Measurements from ENCODE around the gene TINAGL1.
"Not testable (repeated sequence)": the region's sequence is repeated elsewhere in the genome, so short reads cannot be mapped to it uniquely, and the experiment has no call there.

TINAGL1 gene

DNA sequence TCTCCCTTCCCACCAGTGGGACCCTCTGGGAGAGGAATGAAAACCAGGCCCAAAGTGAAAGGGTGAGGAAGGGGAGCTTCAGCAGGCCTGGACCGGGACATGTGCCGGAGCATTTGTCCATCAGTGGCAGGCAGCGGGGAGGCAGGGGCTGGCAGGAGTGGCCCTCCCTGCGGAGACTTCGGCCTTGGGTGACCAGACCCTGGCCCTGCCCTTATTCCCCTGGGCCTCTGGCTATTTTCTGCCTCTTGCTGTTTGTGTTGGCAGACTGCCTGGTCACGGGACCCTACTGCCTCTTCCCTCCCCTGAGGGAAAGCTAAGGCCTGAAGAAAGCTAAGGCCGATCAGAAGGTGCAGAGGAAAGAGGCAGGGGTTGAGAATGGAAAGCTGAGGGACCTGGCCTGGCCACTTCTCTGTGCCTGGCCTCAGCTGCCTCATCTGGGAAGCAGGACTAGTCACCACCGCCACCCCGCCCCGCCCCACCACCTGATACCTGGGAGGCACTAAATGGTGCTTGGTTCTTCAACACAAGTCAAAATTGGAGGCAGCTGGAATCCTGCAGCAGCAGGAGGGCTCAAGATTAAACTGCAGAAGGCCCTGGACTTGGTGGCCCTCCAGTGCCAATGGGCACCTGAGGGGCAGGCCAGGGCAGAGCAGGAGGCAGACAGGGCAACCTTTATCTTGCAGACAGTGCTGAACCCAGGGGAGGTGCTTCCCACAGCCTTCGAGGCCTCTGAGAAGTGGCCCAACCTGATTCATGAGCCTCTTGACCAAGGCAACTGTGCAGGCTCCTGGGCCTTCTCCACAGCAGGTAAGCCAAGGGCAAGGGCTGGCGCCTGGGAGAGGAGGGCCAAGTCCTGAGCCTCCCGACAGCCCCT, 7.9 kb downstream of the TINAGL1 start:
- no peak for FAIRE-seq
- no peak for DNase-seq (ENCODE audit: insufficient read length, low spot score)
- no peak for TF ChIP-seq POLR2A (IDR thresholded peaks at IDR 0.05; ENCODE audit: low read depth, low read length)

DNA sequence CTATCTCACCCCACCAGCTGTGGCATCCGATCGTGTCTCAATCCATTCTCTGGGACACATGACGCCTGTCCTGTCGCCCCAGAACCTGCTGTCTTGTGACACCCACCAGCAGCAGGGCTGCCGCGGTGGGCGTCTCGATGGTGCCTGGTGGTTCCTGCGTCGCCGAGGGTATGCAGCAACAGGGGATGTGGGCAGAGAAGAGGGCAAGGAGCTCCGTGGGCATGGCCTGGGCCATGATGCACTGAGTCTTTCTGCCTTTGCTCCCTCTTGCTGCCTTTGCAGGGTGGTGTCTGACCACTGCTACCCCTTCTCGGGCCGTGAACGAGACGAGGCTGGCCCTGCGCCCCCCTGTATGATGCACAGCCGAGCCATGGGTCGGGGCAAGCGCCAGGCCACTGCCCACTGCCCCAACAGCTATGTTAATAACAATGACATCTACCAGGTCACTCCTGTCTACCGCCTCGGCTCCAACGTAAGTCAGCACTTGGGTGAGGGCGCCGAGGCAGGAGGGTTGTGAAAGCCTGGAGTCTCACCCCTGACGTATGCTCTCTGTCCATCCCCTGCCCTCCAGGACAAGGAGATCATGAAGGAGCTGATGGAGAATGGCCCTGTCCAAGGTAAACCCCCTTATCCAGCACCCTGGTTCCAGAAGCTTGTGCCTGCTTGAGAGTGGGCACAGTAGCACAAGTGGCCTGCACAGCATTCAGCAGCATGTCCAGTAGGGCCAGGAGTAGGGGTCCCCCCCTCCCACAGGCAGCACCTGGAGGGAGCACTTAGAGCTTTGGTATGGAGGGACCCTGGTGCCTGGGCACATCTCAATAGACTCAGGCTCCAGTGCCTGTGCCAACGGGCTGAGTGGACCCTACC, 8.8 kb downstream of the TINAGL1 start:
- TF ChIP-seq POLR2A (IDR thresholded peaks at IDR 0.05; ENCODE audit: low read depth, low read length), result no peak
- DNase-seq (ENCODE audit: insufficient read length, low spot score) (no peak), FAIRE-seq (no peak)

DNA sequence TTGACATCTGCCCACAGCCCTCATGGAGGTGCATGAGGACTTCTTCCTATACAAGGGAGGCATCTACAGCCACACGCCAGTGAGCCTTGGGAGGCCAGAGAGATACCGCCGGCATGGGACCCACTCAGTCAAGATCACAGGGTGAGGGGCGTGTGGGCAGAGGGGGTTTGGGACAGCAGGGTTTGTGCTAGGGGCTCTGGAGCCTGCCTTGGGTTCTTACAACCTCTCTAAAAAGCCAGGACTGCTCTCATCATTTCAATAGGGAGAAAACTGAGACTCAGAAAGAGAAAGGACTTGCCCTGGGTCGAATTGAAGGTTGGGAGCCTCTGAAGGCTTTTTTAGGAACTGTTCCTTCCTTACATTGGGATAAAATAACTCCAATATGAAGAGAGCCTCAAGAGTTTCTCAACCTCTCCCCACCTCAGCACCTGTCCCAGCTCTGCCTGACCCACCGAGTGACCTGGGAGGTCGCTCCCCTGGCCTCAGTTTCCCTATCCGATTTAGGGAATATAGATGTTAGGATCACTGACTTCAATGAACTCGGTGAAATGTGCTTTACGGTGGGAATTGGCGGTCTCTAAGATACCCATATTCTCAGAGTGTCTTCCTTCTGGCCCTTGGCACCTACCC, 9.5 kb downstream of the TINAGL1 start:
- DNase-seq (ENCODE audit: insufficient read length, low spot score) (no peak), FAIRE-seq (no peak)
- no peak for TF ChIP-seq POLR2A (IDR thresholded peaks at IDR 0.05; ENCODE audit: low read depth, low read length)

DNA sequence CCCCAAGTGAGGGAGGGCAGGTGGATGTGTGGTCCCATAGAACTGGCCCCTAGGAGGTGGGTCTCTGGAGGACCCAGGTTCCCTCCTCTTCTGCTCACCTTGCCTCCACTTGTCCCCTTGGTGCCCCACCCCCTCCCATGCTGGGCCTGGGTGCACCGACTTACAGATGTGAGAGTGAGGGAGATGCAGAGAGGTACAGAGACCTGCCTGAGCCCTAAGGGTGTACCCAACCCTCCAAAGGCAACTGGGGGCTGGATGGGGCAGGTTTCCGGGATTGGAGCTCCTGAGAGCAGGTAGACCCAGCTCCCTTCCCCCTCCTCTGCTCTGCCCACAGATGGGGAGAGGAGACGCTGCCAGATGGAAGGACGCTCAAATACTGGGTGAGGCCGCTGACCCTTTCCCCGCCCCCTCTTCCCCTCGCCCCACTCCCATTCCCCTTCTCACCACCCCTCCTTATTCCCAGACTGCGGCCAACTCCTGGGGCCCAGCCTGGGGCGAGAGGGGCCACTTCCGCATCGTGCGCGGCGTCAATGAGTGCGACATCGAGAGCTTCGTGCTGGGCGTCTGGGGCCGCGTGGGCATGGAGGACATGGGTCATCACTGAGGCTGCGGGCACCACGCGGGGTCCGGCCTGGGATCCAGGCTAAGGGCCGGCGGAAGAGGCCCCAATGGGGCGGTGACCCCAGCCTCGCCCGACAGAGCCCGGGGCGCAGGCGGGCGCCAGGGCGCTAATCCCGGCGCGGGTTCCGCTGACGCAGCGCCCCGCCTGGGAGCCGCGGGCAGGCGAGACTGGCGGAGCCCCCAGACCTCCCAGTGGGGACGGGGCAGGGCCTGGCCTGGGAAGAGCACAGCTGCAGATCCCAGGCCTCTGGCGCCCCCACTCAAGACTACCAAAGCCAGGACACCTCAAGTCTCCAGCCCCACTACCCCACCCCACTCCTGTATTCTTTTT, 10.3 kb downstream of the TINAGL1 start:
- TF ChIP-seq POLR2A (IDR thresholded peaks at IDR 0.05; ENCODE audit: low read depth, low read length), result no peak
- DNase-seq (ENCODE audit: insufficient read length, low spot score) (no peak), FAIRE-seq (no peak)

DNA sequence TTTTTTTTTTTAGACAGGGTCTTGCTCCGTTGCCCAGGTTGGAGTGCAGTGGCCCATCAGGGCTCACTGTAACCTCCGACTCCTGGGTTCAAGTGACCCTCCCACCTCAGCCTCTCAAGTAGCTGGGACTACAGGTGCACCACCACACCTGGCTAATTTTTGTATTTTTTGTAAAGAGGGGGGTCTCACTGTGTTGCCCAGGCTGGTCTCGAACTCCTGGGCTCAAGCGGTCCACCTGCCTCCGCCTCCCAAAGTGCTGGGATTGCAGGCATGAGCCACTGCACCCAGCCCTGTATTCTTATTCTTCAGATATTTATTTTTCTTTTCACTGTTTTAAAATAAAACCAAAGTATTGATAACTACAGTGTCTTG, 11.0 kb downstream of the TINAGL1 start:
- not testable (repeated sequence) for FAIRE-seq; DNase-seq (ENCODE audit: insufficient read length, low spot score)

DNA sequence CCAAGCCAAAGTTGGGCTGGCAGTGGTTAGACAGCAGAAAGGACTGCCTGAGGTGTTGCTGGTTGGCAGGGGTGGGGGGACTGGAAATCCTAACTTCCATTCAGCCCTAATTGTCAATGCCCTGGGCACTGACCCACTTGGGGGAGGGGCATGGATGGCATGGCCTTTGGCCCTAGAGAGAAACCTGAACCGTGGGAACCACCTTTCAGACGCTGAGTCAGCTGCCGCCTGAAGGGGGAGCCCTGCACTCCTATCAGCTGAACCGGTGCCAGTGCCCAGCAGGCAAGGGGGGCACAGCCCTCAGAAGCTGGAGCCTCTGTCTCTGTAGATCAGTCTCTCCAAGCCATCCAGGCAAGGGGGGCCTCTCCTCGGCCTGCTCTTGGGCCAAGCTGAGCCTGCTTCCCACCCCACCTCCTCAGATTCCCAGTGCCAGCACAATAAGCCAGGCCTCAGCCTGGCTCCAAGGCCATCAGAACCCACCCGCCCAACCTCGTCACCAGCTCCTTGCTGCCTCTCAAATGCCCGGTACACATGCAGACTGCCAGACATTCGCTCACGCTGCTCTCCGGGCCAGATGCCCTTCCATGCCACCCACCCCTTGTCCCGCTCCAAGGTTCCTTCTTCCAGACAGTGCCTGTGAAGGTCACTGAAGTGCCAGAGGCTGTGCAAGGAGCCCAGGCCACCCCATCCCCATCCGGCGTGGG, 11.6 kb downstream of the TINAGL1 start:
- no peak for FAIRE-seq
- TF ChIP-seq POLR2A (IDR thresholded peaks at IDR 0.05; ENCODE audit: low read depth, low read length), result no peak
- DNase-seq (ENCODE audit: insufficient read length, low spot score), result peak; percentile 86

DNA sequence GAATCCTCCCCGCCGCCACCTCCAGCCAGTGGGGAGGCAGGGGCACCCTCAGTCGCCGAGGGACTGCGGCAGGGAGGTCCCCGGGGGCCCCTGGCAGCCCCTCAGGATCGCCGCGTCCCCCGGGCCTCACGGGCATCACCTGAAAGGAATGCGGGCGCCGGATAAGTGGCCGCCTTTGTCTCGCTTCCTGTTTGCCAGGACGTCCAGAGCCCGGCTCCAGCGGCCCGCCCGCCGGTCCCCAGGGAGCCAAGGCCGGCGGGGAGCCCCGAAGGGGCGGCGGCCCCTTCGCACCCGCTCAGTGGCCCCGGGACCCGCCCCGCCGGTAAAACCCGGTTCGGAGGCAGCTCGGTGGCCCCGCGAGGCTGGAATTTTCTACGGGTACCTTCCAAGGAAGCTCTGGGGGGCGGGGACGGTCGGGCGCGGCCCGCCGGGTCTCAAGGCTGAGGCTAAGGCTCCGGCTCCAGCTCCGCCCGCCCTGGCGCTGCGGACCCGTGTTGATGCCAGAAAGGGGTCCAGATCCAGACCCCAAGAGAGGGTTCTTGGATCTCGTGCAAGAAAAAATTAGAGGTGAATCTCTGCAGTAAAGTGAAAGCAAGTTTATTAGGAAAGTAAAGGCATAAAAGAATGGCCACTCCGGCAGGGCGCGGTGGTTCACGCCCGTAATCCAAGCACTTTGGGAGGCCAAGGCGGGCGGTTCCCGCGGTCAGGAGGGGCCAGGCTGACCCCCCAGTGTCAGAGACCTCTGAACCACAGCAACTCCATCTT, 12.6 kb downstream of the TINAGL1 start:
- no peak for DNase-seq (ENCODE audit: insufficient read length, low spot score)
- TF ChIP-seq POLR2A (IDR thresholded peaks at IDR 0.05; ENCODE audit: low read depth, low read length), result no peak
- no peak for FAIRE-seq

DNA sequence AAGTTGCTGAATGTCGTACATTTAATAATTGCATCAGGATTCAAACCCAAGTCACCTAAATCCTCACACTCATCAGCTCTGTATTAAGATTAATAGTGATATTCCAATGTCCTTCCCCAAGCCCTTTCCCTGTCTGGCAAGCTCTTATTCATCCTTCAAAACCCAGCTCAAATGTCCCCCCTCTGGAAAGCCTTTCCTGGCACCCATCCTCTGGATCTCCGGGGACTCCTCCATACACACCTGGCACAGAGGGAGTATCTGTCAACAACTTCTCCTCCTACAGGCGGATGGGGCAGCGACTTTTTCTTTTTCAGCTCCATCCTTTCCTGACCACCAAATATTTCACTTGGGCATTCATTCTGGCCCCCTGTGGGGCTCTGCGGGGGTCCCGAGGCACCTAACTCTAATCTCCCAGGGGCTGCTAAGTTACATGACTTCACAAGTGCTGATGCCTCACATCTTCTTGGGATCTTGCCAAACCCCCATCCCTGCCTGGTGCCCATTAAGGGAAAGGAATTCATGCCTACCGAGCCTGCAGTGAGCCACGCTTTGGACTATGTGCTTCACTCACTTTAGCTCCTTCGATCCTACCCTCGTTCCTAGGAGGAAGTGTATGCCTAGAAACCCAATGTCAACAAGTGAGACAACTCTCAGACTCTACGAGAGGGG, 15.2 kb downstream of the TINAGL1 start:
- FAIRE-seq (peak; percentile 60), DNase-seq (ENCODE audit: insufficient read length, low spot score) (peak; percentile 90)
- TF ChIP-seq POLR2A (IDR thresholded peaks at IDR 0.05; ENCODE audit: low read depth, low read length), result no peak

DNA sequence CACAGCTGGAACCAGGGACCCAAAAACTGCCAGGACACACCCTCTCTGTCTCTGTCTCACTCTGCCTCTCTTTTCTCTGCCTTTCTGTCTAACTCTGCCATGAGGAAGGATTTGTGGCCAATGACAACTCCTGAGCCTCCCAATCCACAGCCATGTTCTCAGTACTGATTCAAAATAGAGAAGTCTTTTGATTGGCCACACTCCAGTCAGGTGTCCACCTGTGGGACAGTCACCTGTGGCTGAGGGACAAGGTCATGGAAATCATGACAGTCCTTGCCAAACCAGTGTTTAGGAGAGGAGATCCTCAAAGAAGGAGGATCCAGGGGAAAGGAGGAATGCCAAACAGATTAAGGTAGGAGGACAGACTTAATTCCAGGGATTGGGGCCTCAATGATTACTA, 15.8 kb downstream of the TINAGL1 start:
- no peak for TF ChIP-seq POLR2A (IDR thresholded peaks at IDR 0.05; ENCODE audit: low read depth, low read length)
- DNase-seq (ENCODE audit: insufficient read length, low spot score) (no peak), FAIRE-seq (no peak)

DNA sequence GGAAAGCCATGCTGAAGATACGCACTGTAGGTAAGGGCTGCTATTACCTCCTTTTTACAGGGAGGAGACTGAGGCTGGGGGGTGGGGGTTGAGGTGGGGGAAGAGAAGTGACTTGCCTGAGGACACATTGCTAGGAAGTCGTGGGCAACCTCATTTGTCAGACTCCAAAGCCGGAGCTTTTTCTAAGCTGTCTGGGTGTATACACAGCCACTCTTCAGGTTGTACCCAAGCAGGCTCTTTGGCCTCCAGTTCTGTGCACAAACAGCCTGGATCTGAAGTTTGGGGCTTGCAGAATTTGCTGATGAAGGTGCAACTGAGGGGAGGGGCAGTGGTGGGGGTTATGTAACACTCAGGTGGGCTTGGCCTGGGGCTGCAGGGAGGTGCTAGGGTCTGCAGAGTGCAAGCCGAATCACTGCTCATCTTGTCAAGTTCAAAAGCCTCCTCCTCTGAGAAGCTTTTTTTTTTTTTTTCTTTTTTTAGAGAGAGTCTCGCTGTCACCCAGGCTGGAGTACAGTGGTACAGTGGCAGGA, 16.9 kb downstream of the TINAGL1 start:
- DNase-seq (ENCODE audit: insufficient read length, low spot score), result no peak
- TF ChIP-seq POLR2A (IDR thresholded peaks at IDR 0.05; ENCODE audit: low read depth, low read length), result no peak
- no peak for FAIRE-seq
